ENCODE data around the gene SCCPDH.
"Not testable (repeated sequence)": the region's sequence is repeated elsewhere in the genome, so short reads cannot be mapped to it uniquely, and the experiment has no call there.

- not testable (repeated sequence) for TF ChIP-seq CTCF (IDR thresholded peaks at IDR 0.05; ENCODE audit: low read depth, low read length, poor library complexity, severe bottlenecking); EZH2phosphoT487 (IDR thresholded peaks at IDR 0.05; ENCODE audit: borderline replicate concordance, low read length)
Measured at GRCh38 chr1:246731873-246732272, 7.7 kb downstream of the SCCPDH start.
